ENCODE data around the gene LIG3. TPM values are rescaled to one million over a fixed set of nuclear protein-coding genes. Genes with fewer than 3 reads are reported as not detected.

LIG3 gene
- total and polyA plus RNA-seq, 2 experiments from 2014 or later: 11.8 to 22.0 TPM

DNA sequence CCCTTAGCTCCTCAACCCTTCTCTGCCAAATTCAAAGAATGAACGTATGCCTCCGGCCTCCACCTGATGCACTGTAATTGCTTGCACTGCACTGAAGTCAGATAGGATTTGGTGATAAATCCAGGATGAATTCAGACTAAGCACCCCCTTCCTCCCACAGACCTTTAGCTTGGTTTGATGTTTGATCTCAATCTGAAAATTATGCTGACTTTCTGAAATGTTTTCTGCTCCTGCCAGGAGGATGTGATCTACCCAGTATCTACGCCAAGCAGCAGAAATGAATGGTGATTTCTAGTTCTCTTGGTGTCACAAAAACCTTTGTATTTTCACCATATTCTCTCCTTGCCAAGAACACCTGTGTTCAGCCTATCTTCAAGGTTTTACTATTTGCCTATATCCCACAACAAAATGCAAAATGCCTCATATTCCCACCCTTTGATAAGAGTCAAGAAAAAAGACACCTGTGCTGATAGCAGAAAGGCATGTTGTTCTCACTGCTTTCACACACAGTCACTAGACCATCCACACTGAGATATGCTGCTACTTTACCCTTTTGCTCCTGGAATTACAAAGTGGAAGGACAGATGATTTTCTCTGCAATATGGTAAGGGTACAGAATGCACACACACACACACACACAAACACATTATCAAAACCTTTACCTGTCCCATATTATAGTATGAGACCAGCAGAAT lies 68.5 kb downstream of the LIG3 start:
- Histone ChIP-seq H3K9ac (no peak overlapping the region), H2AFZ (no peak overlapping the region), H3K4me3 (no peak overlapping the region), H3K9me3 (ENCODE audit: low read depth) (no peaks in the 10 kb centered on the region), H3F3A (ENCODE audit: insufficient read depth) (peaks cover 40% of the 10 kb centered on the region), H3K4me1 (ENCODE audit: insufficient read depth) (peaks cover 31% of the 10 kb centered on the region), H3K9me2 (ENCODE audit: insufficient read depth) (no peaks in the 10 kb centered on the region), H3K79me2 (ENCODE audit: insufficient read depth) (peaks cover 23% of the 10 kb centered on the region), H3K27me3 (replicated peaks; ENCODE audit: insufficient read depth) (no peaks in the 10 kb centered on the region), H3K36me3 (ENCODE audit: low read depth) (no peaks in the 10 kb centered on the region), H3K27ac (no peak overlapping the region), H3K4me2 (ENCODE audit: unreplicated experiment) (no peak overlapping the region), H4K20me1 (ENCODE audit: insufficient read depth) (no peaks in the 10 kb centered on the region)
- TF ChIP-seq EZH2phosphoT487 (IDR thresholded peaks at IDR 0.05; ENCODE audit: insufficient read depth, low read depth) (no peak), EZH2 (IDR thresholded peaks at IDR 0.05; ENCODE audit: insufficient read depth, poor library complexity, severe bottlenecking) (no peak)
- no peak for DNase-seq
- in situ Hi-C loops (cut with MboI): no loop called here
- 97 to 100% methylated on average over 3 of the region's 3 CpGs for whole genome bisulfite sequencing, 2 experiments (ENCODE audit: low coverage in 1 of 2, low lambda C conversion rate in 2 of 2, missing lambda C conversion rate in 2 of 2)

- no peak for TF ChIP-seq EZH2phosphoT487 (IDR thresholded peaks at IDR 0.05; ENCODE audit: insufficient read depth, low read depth)
- no peak for TF ChIP-seq EZH2 (IDR thresholded peaks at IDR 0.05; ENCODE audit: insufficient read depth, poor library complexity, severe bottlenecking)
- Histone ChIP-seq H3K36me3 (ENCODE audit: low read depth) (no peaks in the 10 kb centered on the region), H3K9me3 (ENCODE audit: low read depth) (no peaks in the 10 kb centered on the region), H3K4me3 (no peak overlapping the region), H3F3A (ENCODE audit: insufficient read depth) (peaks cover 40% of the 10 kb centered on the region), H3K4me1 (ENCODE audit: insufficient read depth) (peaks cover 31% of the 10 kb centered on the region), H3K27me3 (replicated peaks; ENCODE audit: insufficient read depth) (no peaks in the 10 kb centered on the region), H3K79me2 (ENCODE audit: insufficient read depth) (peaks cover 17% of the 10 kb centered on the region), H3K4me2 (ENCODE audit: unreplicated experiment) (no peak overlapping the region), H3K9me2 (ENCODE audit: insufficient read depth) (no peaks in the 10 kb centered on the region), H3K27ac (no peak overlapping the region), H4K20me1 (ENCODE audit: insufficient read depth) (no peaks in the 10 kb centered on the region), H3K9ac (no peak overlapping the region), H2AFZ (no peak overlapping the region)
- in situ Hi-C loops (cut with MboI): no loop called here
- DNase-seq: no peak
- WGBS, 2 experiments (ENCODE audit: low coverage in 1 of 2, low lambda C conversion rate in 2 of 2, missing lambda C conversion rate in 2 of 2): 95 to 100% methylated on average over 2 of the region's 2 CpGs
These were observed 69.9 kb downstream of the LIG3 start for GRCh38 chr17:35050170-35050569.

GRCh38 chr17:35051183-35051578 lies 70.9 kb downstream of the LIG3 start:
- WGBS, 2 experiments (ENCODE audit: low coverage in 1 of 2, low lambda C conversion rate in 2 of 2, missing lambda C conversion rate in 2 of 2): 35 to 37% methylated on average over 2 of the region's 2 CpGs
- Histone ChIP-seq H3K4me1 (ENCODE audit: insufficient read depth) (peaks cover 31% of the 10 kb centered on the region), H3K4me3 (no peak overlapping the region), H2AFZ (no peak overlapping the region), H3K27me3 (replicated peaks; ENCODE audit: insufficient read depth) (no peaks in the 10 kb centered on the region), H3K9me2 (ENCODE audit: insufficient read depth) (no peaks in the 10 kb centered on the region), H3F3A (ENCODE audit: insufficient read depth) (peaks cover 36% of the 10 kb centered on the region), H4K20me1 (ENCODE audit: insufficient read depth) (no peaks in the 10 kb centered on the region), H3K27ac (no peak overlapping the region), H3K9me3 (ENCODE audit: low read depth) (no peaks in the 10 kb centered on the region), H3K9ac (no peak overlapping the region), H3K36me3 (ENCODE audit: low read depth) (no peaks in the 10 kb centered on the region), H3K79me2 (ENCODE audit: insufficient read depth) (peaks cover 12% of the 10 kb centered on the region), H3K4me2 (ENCODE audit: unreplicated experiment) (no peak overlapping the region)
- in situ Hi-C loops (cut with MboI): no loop called here
- TF ChIP-seq EZH2phosphoT487 (IDR thresholded peaks at IDR 0.05; ENCODE audit: insufficient read depth, low read depth) (no peak), EZH2 (IDR thresholded peaks at IDR 0.05; ENCODE audit: insufficient read depth, poor library complexity, severe bottlenecking) (no peak)
- no peak for DNase-seq

DNA sequence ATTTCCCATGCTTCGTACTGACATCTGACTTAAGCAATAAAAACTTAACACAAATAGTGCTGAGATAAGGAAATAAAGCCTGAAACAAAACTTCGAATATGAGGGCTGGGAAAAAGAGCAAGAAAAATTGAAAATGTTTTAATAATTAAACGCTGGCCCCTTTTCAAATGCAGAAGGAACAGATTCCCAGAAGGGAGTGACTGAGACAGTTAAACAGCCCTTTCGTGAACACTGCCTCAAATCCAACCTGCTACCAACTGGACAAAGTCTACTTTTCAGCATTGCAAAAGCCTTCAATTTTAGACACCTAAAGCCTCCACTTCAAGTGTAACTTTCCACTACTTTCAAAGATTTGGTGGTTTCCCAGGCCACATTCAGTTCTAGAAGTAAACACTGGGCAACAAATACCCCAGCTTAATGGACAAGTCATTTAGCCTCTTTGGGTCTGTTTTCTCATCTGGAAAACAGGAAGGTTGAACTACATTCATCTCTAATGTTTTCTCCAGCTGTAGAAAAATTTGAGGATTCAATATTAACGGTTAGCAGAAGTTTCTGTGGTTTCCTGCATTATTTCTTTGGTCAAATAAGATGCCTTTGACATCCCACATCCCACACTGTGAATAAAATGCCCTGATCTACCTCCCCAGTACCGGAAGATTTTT lies 71.4 kb downstream of the LIG3 start:
- Histone ChIP-seq H3K9me3 (ENCODE audit: low read depth) (no peaks in the 10 kb centered on the region), H3F3A (ENCODE audit: insufficient read depth) (peaks cover 31% of the 10 kb centered on the region), H3K4me1 (ENCODE audit: insufficient read depth) (peaks cover 28% of the 10 kb centered on the region), H3K9ac (no peak overlapping the region), H3K4me3 (no peak overlapping the region), H3K27me3 (replicated peaks; ENCODE audit: insufficient read depth) (no peaks in the 10 kb centered on the region), H3K79me2 (ENCODE audit: insufficient read depth) (peaks cover 12% of the 10 kb centered on the region), H3K9me2 (ENCODE audit: insufficient read depth) (no peaks in the 10 kb centered on the region), H4K20me1 (ENCODE audit: insufficient read depth) (no peaks in the 10 kb centered on the region), H2AFZ (no peak overlapping the region), H3K4me2 (ENCODE audit: unreplicated experiment) (peak overlapping the region; percentile 24), H3K36me3 (ENCODE audit: low read depth) (no peaks in the 10 kb centered on the region), H3K27ac (0 out of 2 replicates have a peak overlapping the region, but pooled peaks have one; percentile 11)
- no peak for TF ChIP-seq EZH2 (IDR thresholded peaks at IDR 0.05; ENCODE audit: insufficient read depth, poor library complexity, severe bottlenecking)
- TF ChIP-seq EZH2phosphoT487 (IDR thresholded peaks at IDR 0.05; ENCODE audit: insufficient read depth, low read depth): no peak
- DNase-seq: peak; percentile 19
- in situ Hi-C loops (cut with MboI): no loop called here
- 33 to 36% methylated on average over 6 of the region's 6 CpGs for WGBS, 2 experiments (ENCODE audit: low coverage in 1 of 2, low lambda C conversion rate in 2 of 2, missing lambda C conversion rate in 2 of 2)

Data from GM23248 (cell line).